COR-L47 (cell line): ENCODE measurements around the gene PCED1B.

Experiments used
- DNase-seq: peaks from one replicate; lab custom pipeline; 2025; lab: John Stamatoyannopoulos, UW

Gene PCED1B

GRCh38 chr12:47234576-47235141 lies 155.2 kb downstream of the PCED1B start:
- no peak for DNase-seq

GRCh38 chr12:47235258-47236040 lies 156.0 kb downstream of the PCED1B start:
- DNase-seq: no peak

- DNase-seq: no peak
These were observed 156.8 kb downstream of the PCED1B start for GRCh38 chr12:47236109-47236714.

- DNase-seq: no peak
These were observed 158.4 kb downstream of the PCED1B start for GRCh38 chr12:47237751-47238211.

- DNase-seq: no peak
These were observed 159.3 kb downstream of the PCED1B start for GRCh38 chr12:47238669-47239114.

GRCh38 chr12:47242426-47242825 lies 163.0 kb downstream of the PCED1B start:
- no peak for DNase-seq

- no peak for DNase-seq
These were observed 165.4 kb downstream of the PCED1B start for GRCh38 chr12:47244835-47245234.

- DNase-seq: no peak
These were observed 166.2 kb downstream of the PCED1B start for GRCh38 chr12:47245623-47246022.

GRCh38 chr12:47247418-47247817 lies 168.0 kb downstream of the PCED1B start:
- DNase-seq: no peak

- no peak for DNase-seq
These were observed 169.7 kb downstream of the PCED1B start for GRCh38 chr12:47249082-47249481.

- no peak for DNase-seq
These were observed 170.4 kb downstream of the PCED1B start for GRCh38 chr12:47249719-47250357.

- DNase-seq: no peak
These were observed 172.5 kb downstream of the PCED1B start for GRCh38 chr12:47251919-47252318.

- no peak for DNase-seq
These were observed 185.5 kb downstream of the PCED1B start for GRCh38 chr12:47264951-47265350.

GRCh38 chr12:47265391-47265790 lies 186.0 kb downstream of the PCED1B start:
- no peak for DNase-seq

GRCh38 chr12:47267571-47267970 lies 188.2 kb downstream of the PCED1B start:
- DNase-seq: no peak

- DNase-seq: no peak
These were observed 189.4 kb downstream of the PCED1B start for GRCh38 chr12:47268501-47269454.

GRCh38 chr12:47269916-47270315 lies 190.5 kb downstream of the PCED1B start:
- no peak for DNase-seq

- no peak for DNase-seq
These were observed 191.6 kb downstream of the PCED1B start for GRCh38 chr12:47270782-47271664.

GRCh38 chr12:47271800-47272239 lies 192.4 kb downstream of the PCED1B start:
- DNase-seq: no peak

- no peak for DNase-seq
These were observed 193.2 kb downstream of the PCED1B start for GRCh38 chr12:47272412-47273190.
